HFFc6 (cell line): ENCODE results near the gene MRGPRX2. TPM values are rescaled to one million over a fixed set of nuclear protein-coding genes. Genes with fewer than 3 reads are reported as not detected.

ENCODE experiments used
- DNase-seq: peaks from one replicate; pipeline ENCODE4 v3.0.0-alpha.2; 2018
- H3K27ac Mint-ChIP-seq: 2 replicates; pipeline ENCODE4 v1.8.0; 2020; ENCODE audit warnings: mild to moderate bottlenecking, mixed read lengths
- H3K27me3 Mint-ChIP-seq: 2 replicates; pipeline ENCODE4 v1.8.0; 2021; ENCODE audit warnings: mild to moderate bottlenecking, moderate library complexity, mixed read lengths; ENCODE audit not compliant: insufficient read depth
- H3K36me3 Mint-ChIP-seq: 2 replicates; pipeline ENCODE4 v1.8.0; 2021; ENCODE audit warnings: low read depth, mixed read lengths
- H3K4me1 Mint-ChIP-seq: 2 replicates; pipeline ENCODE4 v1.8.0; 2020; ENCODE audit warnings: low read depth, mixed read lengths
- H3K4me3 Mint-ChIP-seq: 2 replicates; pipeline ENCODE4 v1.8.0; 2020; ENCODE audit warnings: mild to moderate bottlenecking, moderate library complexity, mixed read lengths
- H3K9me3 Mint-ChIP-seq: 2 replicates; pipeline ENCODE4 v1.8.0; 2020; ENCODE audit warnings: mild to moderate bottlenecking, mixed read lengths
- CTCF ChIP-seq: fragments of 200-600 bp; sonication (generic); IDR thresholded peaks from 2 replicates; pipeline ENCODE4 v1.5.0; 2021; ENCODE audit warnings: antibody characterized with exemption, mild to moderate bottlenecking
- total RNA-seq, 6 experiments: library from RNA; stranded (reverse); fragmentation: NEBNext Ultra II Directional; extraction: Animal tissue kit (Norgen Biotek cat#: 25700); gene quantifications; 2 replicates in 1 of 6; 3 replicates in 5 of 6; pipeline ENCODE4 v1.2.3, GENCODE V29; 2021

Gene MRGPRX2
- total RNA-seq, 6 experiments from 2014 or later: not detected

GRCh38 chr11:19050281-19050680 is 10.2 kb downstream of the MRGPRX2 start:
- no peaks in the 10 kb centered on the region for H3K4me1 Mint-ChIP-seq
- H3K4me3 Mint-ChIP-seq: no peak overlapping the region
- no peak overlapping the region for H3K27ac Mint-ChIP-seq
- no peak for TF ChIP-seq CTCF
- no peaks in the 10 kb centered on the region for H3K9me3 Mint-ChIP-seq
- H3K27me3 Mint-ChIP-seq: peaks cover 11% of the 10 kb centered on the region
- no peaks in the 10 kb centered on the region for H3K36me3 Mint-ChIP-seq
- DNase-seq: no peak

GRCh38 chr11:19049351-19049750 is 11.2 kb downstream of the MRGPRX2 start:
- Mint-ChIP-seq H3K27me3 (peaks cover 4% of the 10 kb centered on the region), H3K9me3 (no peaks in the 10 kb centered on the region), H3K4me1 (no peaks in the 10 kb centered on the region), H3K27ac (no peak overlapping the region), H3K36me3 (no peaks in the 10 kb centered on the region), H3K4me3 (no peak overlapping the region)
- no peak for TF ChIP-seq CTCF
- DNase-seq: no peak

- H3K4me1 Mint-ChIP-seq: no peaks in the 10 kb centered on the region
- no peak overlapping the region for H3K27ac Mint-ChIP-seq
- no peak overlapping the region for H3K4me3 Mint-ChIP-seq
- no peaks in the 10 kb centered on the region for H3K36me3 Mint-ChIP-seq
- DNase-seq: no peak
- peaks cover 9% of the 10 kb centered on the region for H3K9me3 Mint-ChIP-seq
- no peak for TF ChIP-seq CTCF
- H3K27me3 Mint-ChIP-seq: peaks cover 6% of the 10 kb centered on the region; the same call in 1 of the 2 replicates
Observed at GRCh38 chr11:19040051-19040450, 20.5 kb downstream of the MRGPRX2 start.

- Mint-ChIP-seq H3K27me3 (peaks cover 6% of the 10 kb centered on the region; the same call in 1 of the 2 replicates), H3K36me3 (no peaks in the 10 kb centered on the region), H3K4me3 (no peak overlapping the region), H3K4me1 (no peaks in the 10 kb centered on the region), H3K27ac (no peak overlapping the region), H3K9me3 (peaks cover 9% of the 10 kb centered on the region)
- no peak for TF ChIP-seq CTCF
- no peak for DNase-seq
Observed at GRCh38 chr11:19039409-19039808, 21.1 kb downstream of the MRGPRX2 start.

- Mint-ChIP-seq H3K4me1 (peaks cover 7% of the 10 kb centered on the region), H3K27me3 (peaks cover 17% of the 10 kb centered on the region), H3K36me3 (no peaks in the 10 kb centered on the region), H3K27ac (no peak overlapping the region), H3K9me3 (no peaks in the 10 kb centered on the region), H3K4me3 (no peak overlapping the region)
- no peak for DNase-seq
- TF ChIP-seq CTCF: no peak
Observed at GRCh38 chr11:19032990-19033389, 27.5 kb downstream of the MRGPRX2 start.
